Dermis blood vessel endothelial cell (primary cell): ENCODE results near the gene NTN4. TPM values are rescaled to one million over a fixed set of nuclear protein-coding genes. Genes with fewer than 3 reads are reported as not detected.
"Not testable (repeated sequence)": the region's sequence is repeated elsewhere in the genome, so short reads cannot be mapped to it uniquely, and the experiment has no call there.

Experiments used
- DNase-seq: peaks from one replicate; pipeline ENCODE4 v3.0.0; 2010
- total RNA-seq: library from RNA; depleted of rRNA; stranded (reverse); fragments of >200 nt; gene quantifications from 2 replicates; pipeline ENCODE4 v1.2.3, GENCODE V29; 2014

The NTN4 gene
- total RNA-seq, 1 donor from 2014 or later: 711 TPM

DNA sequence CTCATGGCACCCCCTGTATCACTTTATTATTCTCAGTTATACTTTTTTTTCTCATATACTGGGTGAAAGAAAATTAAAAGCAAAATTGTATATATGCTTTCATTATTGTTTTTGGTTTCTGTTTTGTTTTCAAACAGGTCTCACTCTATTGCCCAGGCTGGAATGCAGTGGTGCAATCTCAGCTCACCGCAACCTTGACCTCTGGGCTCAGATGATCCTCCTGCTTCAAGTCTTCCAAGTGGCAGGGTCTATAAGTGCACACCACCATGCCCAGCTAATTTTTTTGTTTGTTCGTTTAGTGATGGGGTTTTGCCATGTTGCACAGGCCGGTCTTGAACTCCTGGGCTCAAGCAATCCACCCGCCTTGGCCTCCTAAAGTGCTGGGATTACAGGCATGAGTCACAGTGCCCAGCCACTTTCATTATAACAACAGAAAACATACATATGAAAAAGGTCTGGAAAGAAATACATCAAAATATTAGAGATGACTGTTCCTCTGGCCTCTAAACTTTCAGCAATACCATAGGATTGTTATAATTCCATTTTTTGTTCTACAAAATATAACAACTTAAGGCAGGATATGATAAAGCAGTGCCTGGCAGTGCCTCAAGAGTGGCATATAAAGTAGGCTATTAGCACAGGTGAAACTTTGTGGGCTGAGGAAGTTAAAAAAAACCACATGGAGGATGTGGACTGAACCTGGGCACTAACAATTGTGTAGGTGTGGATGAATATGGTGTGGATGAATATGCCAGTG is 5.8 kb upstream of the NTN4 start:
- DNase-seq: no peak

DNA sequence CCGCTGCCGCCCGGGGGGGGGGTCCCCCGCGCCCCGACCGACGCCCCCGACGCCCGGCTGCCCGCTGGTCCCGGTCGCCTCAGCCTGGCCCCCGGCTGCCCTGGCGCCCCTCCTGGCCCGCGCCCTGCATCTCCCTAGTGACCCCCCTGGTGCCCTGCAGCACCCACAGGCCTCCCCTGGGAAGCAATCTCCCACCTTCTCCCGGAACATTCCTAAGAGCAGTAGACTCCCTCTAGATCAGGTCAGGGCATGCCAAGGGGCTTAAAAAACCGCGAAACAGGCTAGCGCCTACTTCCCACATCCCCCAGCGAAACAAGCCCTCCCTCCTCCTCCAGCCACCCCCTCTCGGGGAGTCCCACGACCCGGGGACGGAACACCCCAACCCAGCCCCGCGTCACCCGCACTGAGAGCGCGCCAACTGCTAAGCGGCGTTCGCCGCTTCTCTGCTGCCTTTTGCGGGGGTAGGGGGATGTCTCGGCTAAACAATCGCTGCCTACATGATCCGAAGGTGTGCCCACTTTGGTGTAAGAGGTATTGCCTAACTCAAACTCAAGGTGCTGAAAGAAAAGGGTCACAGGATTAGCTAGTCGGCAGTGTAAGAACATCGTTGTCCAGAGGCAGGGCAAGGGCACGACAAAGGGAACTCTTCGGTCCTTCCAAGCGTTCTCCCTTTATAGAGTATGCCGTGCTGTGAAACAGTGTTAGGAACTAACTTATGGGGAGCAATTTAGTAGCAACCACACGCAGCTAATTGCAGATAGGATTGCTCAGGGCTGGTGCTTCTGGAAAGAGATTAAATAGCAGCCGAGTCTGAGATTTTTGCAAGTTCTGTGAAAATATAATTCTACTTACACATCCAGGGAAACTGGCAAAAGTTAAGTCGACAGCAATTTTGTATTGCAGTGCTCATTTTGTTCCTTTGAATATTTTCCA is 619 bp upstream of the NTN4 start:
- peak; percentile 57 for DNase-seq

DNA sequence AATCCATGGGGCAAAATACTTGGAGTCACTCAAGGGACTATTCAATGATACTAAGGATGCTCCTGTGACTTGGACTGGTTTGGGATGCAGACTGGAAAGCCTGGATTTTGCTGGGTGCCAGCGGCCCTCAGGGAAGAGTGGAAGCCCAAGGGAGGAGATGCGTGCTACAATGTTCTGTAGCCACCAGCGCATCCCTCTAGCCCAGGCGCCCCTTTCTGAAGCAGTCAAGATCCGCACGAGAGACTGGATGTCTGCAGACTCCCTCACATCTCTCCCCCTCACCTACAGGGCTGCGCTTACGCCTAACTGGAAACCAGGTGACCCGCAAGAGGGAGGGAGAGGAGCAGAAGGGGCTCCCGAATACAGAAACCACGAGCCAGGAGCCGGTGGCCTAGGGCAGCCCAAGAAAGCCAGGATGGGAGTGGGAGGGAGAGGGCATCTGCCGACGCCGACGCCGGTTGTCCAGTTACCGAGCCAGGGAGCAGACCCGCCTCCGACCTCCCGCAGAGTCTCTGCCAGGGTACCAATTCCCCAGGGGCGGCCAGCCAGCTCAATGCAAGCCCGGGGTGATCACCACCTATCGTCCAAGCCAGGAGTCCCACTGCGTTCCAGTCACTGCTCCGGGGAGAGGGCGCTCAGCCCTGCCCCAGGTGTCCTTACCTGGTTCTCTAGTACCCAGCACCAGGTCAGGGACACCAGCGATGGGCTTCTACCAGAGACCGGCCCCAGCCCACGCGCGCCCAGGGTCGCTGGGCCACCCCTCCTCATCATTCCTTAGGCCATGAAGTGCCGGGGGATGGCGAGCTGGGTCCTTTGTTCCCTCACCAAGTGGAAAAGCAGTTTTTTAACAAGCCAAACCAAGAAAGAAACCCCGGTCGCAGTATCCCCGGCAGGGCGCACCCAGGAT is 1.2 kb downstream of the NTN4 start:
- DNase-seq: peak; percentile 39

DNA sequence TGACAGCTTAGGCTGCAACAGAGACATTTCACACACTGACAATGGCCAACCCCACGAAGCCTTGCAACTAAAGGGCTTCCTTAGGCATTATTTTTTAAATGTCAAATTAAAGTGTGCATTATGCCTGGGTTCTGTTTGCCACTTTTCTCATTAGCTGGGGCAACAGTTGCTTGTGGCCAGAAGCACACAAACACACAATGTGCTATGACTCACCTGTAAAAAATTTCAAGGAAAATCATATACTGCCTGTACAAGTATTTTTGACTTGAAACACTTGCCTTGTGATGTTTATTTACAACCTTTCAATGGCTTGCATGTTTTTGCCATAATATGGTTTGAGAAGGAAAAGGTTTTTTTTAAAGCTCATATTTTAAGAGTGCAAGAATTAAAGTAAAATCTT is 1.9 kb downstream of the NTN4 start:
- DNase-seq: peak; percentile 69

DNA sequence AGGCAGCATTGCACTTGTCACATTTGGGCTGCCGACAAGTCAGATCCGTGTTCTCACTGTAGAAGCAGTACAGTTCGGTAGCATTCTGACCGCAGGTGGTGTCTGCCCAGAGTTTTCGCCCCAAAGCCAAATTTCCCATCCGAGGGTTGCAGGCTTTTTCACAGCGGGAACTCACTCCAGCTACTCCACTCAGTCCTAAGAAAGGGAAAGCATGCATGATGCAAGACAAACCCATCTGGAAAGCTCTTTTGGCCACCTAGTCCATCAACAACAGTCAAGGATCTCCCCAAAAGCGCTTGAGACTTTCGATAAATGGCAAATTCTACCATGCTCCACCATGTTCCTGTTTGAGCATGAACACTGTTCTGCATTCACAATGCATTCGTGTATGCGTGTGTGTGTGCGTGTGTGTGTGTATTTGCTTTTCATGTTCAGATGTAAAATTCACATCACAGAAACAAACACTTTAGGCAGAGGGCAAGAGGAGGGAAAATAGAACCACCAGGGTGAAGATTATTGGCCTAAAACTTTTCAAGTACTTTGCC is 3.2 kb downstream of the NTN4 start:
- peak; percentile 43 for DNase-seq

DNA sequence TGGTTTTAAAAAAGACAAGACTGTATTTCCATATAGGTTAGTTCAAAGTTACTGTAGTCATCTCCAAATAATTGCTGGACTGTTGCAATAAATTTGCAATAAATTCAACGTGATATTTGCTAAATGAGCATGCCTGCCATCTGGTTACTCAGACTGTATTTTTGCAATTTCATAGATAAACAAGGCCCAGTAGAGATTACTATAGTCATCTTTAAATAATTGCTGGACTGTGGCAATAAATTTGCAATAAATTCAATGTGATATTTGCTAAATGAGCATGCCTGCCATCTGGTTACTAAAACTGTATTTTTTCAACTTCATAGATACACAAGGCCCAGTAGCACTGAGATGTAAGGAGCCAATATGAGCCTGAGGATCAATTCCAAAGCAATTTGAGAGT is 5.6 kb downstream of the NTN4 start:
- no peak for DNase-seq

DNA sequence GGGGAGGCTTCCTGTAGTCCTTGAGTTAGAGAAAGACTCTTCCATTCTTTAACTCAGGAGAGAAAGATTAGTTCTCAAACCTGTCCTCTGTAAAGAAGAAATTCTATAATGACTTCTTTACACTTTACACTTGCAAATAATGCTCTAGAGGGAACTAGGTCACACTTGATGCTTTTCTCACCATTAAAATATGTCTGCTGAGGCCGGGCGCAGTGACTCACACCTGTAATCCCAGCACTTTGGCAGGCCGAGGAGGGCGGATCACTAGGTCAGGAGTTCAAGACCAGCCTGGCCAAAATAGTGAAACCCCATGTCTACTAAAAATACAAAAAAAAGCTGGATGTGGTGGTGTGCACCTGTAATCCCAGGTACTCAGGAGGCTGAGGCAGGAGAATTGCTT is 6.3 kb downstream of the NTN4 start:
- DNase-seq: peak; percentile 47

DNA sequence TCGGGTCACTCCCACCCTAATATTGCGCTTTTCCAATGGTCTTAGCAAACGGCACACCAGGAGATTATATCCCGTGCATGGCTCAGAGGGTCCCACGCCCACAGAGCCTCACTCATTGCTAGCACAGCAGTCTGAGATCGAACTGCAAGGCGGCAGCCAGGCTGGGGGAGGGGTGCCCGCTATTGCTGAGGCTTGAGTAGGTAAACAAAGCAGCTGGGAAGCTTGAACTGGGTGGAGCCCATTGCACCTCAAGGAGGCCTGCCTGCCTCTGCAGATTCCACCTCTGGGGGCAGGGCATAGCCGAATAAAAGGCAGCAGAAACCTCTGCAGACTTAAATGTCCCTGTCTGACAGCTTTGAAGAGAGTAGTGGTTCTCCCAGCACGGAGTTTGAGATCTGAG is 15.1 kb downstream of the NTN4 start:
- not testable (repeated sequence) for DNase-seq

DNA sequence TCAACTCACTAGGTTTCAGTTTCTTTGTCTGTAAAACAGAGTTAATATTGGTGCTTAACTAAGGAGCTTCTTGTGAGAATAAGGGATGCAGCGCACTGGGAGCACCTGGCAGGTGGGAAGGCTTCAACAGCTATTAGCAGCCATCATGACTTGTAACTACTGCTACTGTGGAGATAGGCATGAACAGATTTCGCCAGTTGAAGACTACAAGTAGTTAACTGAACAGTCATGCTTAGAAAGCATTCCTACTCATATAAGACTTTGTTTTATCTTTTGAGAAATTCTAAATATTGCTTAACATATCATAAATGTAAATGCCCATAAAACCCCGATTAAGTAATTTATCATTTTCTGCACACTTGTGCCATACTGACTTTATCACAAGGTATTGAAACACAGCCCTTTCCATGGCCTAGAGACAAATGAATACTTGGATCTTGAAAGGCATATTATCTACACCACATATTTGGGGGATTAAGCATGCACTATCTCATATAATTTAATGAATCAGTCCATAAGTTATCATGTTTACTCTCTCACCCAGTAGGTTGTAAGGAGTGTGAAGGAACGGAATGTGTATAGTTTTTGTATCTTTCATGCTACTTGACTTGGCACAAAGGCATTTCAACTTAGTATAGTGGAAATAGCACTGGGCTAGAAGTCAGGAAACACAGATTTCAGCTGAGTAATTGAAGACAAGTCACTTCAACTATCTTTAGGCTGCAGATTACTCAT is 16.1 kb downstream of the NTN4 start:
- no peak for DNase-seq

DNA sequence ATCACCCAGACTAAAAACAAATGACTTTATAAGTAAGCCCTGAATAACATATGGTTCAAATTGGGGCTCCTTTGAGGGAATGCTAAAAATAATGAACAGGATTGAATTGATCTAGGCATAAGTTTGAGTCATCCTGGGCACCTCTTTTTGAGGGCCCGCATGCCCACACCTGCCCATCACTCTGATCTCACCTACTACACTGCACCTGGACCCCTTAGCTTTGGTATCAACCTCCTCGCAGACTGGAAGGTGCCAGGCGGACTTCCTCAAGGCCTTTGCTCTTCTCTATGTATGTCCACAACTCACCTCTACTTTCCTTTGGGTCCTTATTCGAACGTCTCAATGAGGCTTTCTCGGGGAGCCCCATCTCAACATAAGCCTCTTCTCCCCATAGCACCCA is 17.2 kb downstream of the NTN4 start:
- no peak for DNase-seq

DNA sequence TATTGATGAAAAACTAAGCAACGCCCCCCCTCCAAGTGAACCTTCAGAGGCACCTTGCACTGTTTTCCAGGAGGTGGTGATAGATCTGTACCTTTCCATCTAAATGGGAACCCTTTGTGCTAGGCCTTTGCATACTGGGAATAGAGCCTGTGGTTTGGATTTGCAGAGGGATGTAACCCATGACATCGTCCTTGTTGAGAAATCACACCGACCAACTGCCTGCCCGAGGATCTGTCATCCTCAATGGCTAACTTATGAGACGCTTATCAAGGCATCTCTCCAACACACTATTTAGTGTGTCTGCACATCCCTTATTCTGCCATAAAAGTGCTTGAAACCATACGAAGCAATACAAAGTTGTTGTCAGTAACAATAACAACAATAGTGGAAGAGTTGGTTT is 22.9 kb downstream of the NTN4 start:
- DNase-seq: no peak

DNA sequence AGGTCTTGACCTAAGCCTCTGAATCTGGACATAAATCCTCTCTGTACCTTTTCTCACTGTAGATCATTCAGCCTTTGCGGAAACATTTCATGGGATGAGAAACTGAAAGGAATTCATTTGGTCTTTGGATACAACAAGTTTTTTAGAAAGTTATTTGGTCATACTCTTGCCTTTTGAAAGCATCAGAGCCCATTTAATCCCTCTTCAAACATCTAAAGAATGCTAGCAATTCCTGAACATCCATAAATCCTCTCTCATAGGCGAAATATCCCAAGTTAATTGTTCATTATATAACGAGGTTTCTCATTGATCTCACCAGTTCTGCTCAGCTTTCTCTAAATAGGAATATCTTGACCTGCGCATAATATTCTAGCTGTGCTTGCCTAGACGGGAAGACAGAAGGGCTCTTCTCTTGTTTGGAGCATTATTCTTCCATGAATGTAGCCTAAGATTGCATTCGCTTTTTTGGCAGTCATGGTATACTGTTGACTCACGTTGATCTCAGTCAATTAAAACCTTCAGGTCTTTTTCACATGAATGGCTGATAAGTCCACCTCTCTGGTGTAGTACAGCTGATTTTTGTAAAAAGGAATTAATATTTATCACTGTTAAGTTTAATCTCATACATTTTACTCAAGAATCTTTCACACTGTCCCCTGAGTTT is 24.1 kb downstream of the NTN4 start:
- no peak for DNase-seq

DNA sequence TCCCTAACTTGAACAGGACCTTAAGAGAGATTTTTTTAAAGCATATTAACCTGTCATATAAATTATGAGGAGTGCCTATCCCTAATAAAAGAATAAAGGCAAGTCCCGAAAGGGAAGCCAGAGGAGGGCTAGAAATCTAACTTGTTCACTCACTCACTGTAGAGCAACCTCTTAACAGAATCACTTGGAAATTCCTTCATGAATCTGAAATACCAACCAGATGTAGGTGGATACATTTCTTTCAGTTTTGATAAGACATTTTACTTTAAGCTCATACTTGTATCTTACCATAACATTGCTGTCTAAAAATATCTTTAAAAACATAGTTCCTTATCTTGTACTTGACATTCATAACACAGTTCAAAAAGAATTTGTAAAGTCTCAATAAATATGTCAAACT is 25.7 kb downstream of the NTN4 start:
- DNase-seq: no peak

DNA sequence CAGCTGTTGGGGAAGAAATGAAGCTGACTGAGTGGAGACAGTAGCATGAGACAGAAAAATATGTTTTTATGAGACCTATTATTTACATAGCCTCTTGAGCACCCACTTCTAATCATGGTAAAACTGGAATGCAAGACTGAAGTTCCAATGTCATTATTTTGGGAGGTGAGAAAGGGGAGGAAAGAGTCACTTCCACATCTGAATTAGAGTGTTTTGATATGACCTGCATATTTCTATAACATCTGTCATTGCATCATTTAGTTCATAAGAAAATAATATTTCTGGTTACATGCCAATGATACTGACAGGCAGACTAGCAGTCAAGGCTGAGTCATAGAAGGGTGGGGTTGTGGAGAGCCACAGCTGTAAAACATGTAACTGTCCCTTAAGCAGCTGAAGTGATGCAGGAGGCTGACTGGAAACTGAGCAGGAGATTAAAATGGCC is 26.7 kb downstream of the NTN4 start:
- DNase-seq: peak; percentile 78

DNA sequence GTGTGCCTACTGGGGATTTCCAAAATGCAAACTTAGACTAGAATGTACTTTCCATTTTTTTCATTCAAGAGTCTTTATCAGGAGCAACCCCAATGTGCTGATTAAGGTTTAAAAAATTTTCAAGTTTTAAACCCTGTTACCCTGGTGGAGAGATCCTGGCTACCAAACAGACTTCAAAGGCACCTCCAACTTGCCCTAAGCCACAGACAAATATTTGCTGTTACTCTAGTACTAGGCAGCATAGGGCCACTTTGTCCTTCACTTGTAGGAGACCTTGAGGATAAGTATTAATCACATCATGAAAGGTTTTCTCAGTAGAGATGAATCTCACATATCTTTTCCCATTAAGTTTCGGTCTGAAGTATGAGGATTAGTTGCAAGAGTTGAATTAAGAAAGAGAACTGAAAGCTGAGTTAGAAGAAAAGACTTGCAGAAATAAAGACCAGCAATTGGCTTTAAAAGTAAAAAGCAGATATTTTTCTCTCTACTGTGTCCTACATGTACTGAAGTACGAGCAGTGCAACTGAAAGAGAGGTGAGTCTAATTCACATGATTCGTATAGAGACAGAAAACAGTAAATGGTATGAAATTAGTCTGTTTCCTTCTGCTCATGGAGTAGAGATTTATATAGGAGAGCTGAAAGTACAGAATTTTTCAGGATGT is 28.3 kb downstream of the NTN4 start:
- no peak for DNase-seq

DNA sequence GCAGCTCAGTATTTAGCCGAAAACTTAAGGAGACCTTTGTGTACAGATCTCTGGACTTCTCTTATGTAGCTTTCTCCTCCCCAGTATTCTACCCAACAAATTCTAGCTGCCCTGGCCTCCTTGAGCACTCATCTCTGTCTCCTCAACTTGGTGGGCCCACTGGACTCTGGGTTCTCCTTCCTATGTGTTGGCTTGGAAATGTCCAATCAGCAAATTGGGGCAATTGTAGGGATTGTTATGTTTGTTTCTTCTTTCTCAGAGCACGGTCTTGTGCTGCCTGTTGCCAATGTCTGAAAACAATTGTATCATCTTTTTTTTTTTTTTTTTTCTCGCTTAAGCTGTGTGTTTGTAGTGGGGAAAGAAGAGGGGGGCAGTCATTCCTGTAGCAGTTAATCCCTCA is 30.2 kb downstream of the NTN4 start:
- DNase-seq: no peak

DNA sequence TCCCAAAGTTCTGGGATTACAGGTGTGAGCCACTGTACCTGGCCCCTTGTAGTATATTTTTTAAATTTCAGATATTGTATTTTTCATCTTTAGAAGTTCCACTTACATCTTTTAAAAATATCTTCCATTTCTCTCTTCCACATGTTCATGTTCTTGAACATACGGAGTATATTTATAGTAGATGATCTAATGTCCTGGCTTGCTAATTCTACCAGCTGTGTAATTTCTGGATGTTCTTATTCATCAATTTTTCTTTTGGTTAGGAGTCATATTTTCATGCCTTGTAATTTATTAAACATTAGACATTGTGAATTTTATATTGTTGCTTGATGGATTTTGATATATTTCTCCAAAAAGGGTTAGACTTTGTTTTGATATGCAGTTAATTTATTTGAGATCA is 30.8 kb downstream of the NTN4 start:
- DNase-seq: no peak

DNA sequence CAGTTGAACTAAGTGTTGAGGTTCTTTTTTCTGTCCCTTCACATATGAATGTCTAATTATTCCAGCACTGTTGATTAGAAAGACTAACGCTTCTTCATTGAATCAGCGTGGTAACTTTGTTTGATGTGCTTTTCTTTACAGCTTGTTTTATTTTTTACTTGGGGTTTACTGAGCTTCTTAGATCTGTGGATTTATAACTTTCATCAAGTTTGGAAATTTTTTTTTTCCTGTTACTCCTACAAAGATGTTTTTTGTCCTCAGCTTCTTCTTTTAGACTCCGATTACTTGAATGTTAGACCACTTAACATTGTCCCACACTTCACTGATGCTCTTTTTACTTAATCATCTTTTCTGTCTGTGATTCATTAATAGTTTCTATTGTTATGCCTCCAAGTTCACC is 31.5 kb downstream of the NTN4 start:
- DNase-seq: no peak

DNA sequence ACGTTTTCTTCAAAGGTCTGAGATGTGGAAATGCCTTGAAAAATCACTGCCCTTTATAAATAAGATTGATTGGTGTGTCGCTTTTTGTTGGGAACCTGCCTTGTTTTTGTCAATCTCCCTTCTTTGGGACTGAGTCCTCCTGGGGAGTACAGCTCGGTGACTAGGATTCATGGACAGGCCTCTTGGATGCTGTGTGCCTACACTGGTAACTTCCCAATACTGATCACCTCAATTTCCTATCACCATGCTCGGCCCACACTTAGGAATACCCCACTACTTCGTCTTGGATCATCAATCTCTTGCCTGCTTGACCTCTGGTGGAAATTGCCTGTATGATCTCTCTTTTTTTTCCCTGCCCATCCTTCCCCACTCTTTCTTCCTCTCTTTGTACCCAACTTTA is 34.2 kb downstream of the NTN4 start:
- no peak for DNase-seq

DNA sequence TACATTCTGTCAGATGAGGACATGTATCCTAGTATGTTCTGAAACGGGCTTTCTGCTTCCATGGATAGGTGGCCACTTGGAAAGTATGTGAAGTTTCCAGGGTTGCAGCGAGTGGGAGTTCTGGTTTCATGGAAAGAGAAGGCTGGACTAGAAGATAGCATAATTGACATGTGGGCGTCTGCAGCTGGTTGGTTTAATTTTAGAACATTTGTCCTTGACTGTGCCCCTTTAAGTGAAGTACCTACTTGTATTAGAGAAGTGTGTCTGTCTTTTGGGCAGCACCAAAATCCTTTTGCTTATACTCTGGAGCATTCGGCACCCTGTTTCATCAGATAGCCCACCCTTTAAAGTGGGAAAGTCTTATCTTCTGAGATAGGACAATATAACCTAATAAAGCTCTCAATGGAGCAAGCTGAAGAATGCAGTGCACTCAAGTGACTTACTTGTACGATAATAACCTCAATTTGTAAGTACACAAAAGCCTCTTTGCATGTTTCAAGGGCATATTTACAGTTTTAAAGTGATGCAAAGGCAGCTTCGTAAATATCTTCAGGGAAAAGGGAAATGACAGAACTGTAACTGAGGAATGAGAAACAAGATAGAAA is 35.2 kb downstream of the NTN4 start:
- DNase-seq: no peak
